H54 (cell line): ENCODE data around the gene TBC1D19.
"Not testable (repeated sequence)": the region's sequence is repeated elsewhere in the genome, so short reads cannot be mapped to it uniquely, and the experiment has no call there.

Source experiments
- DNase-seq: peaks from one replicate; pipeline ENCODE4 v3.0.0; 2011; ENCODE audit warnings: low spot score, mixed read lengths; ENCODE audit not compliant: insufficient read length
- FAIRE-seq: peaks from 3 replicates; lab custom pipeline; 2011; peaks lifted over from hg19 to GRCh38; lab: Jason Lieb, UNC
- POLR2A ChIP-seq: IDR thresholded peaks from 2 replicates; pipeline ENCODE4 v1.6.1; 2011; ENCODE audit warnings: low read depth, mild to moderate bottlenecking, low read length

The TBC1D19 gene

DNA sequence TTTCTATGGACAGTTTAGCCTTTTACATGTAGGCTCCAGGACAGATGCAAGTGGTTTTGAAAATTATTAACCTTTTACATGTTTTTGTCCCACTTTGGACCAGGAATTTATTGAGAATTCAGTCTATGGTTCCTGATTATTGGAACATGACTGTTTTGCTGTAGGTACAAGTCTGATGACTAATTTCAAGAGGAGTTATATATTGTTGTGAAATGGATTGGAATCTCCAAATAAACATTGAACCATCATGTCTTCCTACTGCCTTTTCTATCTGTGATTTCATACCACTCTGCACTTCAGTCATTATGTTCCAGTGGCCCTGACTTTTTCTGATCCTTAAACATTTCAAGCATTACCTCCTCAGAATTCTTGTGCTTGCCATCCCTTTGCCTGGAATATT lies 35.9 kb downstream of the TBC1D19 start:
- no peak for TF ChIP-seq POLR2A
- DNase-seq = no peak
- no peak for FAIRE-seq

DNA sequence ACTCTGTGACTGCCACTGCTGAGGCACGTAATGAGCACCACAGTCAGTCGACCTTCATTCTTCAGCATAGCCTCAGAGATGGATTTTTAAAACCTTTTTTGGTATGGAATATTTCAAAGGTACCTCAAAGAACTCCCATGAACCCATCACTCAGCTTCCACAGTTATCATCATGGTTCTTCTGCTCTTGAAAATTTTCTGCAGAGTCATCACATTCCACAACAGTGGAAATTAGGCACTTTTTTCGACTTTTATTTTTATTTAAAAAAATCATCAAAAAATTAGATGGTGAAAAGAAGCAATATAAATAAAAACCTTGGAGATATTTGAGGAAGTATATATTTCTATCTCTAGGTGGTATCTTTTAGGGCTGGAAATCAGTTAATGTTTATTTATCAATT lies 37.5 kb downstream of the TBC1D19 start:
- no peak for FAIRE-seq

DNA sequence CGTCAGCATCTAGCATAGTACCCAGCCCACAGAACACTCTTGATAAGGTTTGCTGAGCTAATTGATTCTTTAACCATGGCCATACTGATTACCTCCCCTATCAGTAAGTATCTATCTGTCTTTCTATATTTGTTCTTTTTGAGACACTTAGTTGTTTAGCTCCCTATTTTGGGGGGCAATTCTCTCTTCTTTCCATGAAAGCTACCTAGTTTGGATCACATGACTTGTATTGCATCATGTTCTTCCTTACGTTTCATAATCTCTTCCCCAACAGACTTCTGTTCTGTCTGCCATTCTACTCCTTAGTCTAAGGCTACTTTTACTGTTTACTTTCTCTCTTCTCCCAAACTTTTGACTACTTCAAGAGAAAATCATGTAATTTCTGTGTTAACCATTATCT lies 39.0 kb downstream of the TBC1D19 start:
- no peak for TF ChIP-seq POLR2A
- FAIRE-seq (no peak), DNase-seq (no peak)

More for the DNA sequence above, 37.5 kb downstream of the TBC1D19 start:
- TF ChIP-seq POLR2A = no peak
- no peak for DNase-seq

DNA sequence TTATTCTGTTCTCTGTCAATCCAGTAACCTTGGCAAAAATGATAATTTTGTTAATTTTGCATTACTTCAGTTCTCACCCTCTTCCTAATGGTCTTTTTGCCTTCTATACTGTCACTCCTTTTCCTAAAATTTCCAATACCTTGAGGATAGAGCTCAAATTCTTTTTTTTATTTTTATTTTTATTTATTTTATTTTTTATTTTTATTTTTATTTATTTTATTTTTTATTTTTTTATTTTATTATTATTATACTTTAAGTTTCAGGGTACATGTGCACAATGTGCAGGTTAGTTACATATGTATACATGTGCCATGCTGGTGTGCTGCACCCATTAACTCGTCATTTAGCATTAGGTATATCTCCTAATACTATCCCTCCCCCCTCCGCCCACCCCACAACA lies 42.8 kb downstream of the TBC1D19 start:
- FAIRE-seq, DNase-seq: not testable (repeated sequence)

DNA sequence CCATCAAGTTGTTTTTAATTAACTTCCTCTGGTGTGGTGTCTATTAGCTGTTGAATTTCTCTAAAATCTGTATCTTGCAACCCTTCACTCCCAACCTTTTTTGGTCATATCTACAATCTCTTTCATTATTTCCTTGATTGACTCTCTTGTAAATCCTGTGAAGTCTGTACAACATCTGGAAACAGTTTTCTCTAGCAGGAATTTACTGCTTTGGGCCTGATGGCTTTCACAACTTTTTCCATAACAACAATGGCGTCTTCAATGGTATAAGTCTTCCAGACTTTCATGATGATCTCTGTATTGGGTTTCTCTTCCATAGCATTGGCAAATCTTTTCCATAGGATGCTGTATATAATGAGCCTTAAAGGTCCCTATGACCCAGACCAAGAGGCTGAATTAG lies 49.0 kb downstream of the TBC1D19 start:
- FAIRE-seq (no peak), DNase-seq (no peak)
- TF ChIP-seq POLR2A = no peak

DNA sequence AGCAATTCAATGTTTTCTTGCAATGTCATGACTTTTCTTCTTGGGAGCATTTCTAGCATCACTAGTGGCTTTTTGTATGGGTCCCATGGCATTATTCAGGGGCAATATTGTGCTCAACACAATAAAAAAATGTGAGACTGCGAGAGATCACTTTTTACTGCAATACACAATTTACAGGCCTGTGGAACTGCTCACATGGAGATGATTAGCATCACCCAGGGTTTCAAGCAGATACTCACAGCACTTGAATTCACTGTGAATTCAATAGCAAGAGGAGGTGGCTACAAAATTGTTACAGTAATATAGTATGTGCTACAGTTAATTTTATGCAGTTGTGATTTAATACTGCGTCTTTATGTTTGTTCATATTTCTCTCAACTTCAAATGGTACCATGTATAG lies 50.4 kb downstream of the TBC1D19 start:
- TF ChIP-seq POLR2A = no peak
- no peak for FAIRE-seq
- no peak for DNase-seq

DNA sequence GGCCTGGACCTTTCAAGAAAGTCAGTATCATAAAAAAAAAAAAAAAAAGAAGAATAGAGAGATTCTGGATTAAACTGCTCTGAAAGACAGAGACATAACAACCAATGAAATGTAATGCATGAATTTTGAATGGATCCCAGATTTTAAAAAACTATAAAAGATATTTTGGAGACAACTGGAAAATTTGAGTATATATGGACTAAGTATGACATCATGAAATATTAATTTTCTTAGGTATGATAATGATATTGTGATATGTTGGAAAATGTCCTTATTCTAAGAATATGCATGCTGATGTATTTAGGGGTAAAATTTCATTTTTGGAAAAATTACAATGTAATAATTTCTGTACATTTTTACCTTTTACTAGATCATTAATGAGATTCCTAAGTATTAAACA lies 52.6 kb downstream of the TBC1D19 start:
- FAIRE-seq (no peak), DNase-seq (no peak)
- TF ChIP-seq POLR2A = no peak

DNA sequence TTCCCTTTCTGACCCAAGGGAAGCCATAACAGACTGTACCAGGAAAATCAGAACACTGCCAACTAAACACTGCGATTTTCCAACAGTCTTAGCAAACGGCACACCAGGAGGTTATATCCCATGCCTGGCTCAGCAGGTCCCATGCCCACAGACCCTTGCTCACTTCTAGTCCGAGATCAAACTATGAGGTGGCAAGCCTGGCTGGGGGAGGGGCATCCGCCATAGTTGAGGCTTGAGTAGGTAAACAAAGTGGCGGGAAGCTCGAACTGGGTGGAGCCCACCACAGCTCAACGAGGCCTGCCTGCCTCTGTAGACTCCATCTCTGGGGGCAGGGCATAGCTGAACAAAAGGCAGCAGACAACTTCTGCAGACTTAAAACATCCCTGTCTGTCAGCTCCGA lies 56.8 kb downstream of the TBC1D19 start:
- not testable (repeated sequence) for FAIRE-seq, DNase-seq

DNA sequence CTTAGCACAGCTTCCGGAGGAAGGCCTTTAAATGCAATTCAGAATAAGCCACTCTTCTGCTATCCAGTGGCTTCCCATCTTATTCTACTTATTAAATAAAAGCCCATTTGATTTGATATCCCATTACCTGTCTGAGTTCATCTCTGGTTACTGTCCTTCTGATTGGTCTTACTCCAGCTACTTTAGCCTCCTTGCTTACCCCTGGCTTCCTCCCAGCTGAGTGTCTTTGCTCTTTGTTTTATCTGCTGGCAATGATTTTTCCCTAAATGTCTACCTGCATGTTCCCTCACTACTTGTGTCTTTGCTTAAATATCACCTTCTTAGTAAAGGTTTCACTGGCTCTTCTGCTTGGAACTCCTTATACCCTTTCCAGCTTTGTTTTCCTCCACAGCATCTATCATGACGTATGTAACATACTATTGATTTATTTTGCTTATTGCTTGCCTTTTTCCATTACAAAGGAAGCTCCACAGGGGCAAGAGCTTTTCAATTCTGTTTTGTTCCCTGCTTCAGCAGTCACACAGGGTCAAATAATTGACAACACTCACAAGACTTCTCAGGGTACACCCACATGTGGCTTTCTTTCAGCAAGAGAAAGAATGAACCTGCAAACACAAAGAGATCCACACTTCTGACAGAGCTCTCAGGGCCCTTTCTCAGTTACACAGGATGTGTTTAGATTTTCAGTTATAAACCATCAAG lies 63.8 kb downstream of the TBC1D19 start:
- no peak for FAIRE-seq
- no peak for TF ChIP-seq POLR2A
- DNase-seq = no peak

DNA sequence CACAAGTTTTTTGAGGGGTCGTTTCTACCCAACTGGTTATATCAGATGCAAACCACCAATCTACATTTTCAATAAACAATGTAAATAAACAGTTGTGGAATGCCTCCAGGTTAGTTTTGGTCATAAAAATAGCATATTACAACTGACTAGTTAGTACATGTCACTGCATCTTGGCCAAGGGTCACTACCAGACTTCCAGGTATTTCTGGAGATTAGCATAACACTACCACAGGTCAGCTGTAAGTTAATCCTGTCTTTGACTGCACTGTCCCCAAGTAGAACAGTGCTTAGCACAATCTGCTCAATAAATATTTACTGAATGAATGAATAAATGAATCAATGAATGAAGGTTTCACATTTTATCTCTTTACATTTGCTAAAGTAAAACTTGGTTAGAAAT lies 64.4 kb downstream of the TBC1D19 start:
- no peak for TF ChIP-seq POLR2A
- no peak for FAIRE-seq
- DNase-seq = no peak

DNA sequence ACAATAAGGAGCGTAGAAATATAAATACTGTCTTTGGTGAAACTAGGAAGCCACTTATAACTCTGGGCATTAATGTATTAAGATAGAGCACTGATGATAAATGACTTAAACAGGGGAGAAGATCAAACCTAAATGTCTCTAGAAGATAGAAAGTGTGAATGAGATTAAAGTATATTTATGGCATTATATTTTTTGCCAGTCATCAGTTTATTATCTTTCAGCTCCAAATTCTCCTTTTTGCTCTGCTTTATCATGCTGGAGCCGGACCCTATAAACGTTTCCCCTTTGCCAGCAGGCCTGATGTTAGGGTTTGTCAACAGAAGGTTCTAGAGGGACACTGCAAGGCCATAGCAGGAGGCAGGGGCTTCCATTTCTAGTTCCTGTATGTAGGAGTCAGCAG lies 76.4 kb downstream of the TBC1D19 start:
- DNase-seq (no peak), FAIRE-seq (no peak)
- TF ChIP-seq POLR2A = no peak

DNA sequence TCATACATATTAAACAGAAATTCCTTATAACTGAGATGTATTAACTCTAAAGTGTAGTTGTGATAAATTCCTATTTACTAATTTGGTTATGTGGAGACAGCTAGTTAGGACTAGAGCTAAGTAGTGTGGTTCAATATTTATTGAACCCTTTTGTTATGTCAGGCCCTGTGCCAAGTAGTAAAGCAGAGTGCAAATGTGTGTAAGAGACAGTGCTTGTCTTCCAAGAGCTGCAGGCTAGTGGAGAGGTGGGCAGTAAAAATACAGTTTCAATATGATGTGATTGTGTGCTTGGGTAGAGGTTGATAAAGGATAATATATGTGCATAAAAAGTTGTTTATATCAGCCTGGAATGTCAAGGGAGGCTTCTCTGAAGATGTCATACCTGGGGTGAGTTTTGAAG lies 80.0 kb downstream of the TBC1D19 start:
- no peak for TF ChIP-seq POLR2A
- DNase-seq (no peak), FAIRE-seq (no peak)

DNA sequence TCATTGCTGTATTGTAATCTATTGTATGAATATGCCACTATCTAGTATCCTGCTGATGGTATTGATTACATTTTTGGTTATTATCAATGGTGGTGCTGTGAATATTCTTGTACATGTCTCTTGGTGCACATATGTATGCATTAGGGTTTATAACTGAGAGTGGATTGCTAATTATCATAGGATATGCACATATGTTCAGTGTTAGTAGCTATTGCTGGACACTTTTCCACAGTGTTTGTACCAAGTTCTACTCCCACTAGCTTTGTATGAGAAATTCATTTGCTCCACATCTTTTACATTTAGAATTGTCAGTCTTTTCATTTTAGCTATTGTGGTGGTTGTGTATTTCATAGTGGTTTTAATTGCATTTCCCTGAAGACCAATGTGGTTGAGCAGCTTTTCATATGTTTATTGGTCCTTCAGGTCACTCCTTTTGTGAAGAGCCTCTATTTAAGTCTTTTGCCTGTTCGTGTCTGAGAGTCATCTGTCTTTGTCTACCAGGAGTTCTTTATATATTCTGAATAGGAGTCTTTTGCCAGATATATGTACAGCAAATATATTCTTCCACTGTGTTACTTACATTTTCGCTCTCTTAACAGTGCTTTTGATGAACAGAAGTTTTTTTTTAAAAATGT lies 87.1 kb downstream of the TBC1D19 start:
- DNase-seq (no peak), FAIRE-seq (no peak)
- no peak for TF ChIP-seq POLR2A

DNA sequence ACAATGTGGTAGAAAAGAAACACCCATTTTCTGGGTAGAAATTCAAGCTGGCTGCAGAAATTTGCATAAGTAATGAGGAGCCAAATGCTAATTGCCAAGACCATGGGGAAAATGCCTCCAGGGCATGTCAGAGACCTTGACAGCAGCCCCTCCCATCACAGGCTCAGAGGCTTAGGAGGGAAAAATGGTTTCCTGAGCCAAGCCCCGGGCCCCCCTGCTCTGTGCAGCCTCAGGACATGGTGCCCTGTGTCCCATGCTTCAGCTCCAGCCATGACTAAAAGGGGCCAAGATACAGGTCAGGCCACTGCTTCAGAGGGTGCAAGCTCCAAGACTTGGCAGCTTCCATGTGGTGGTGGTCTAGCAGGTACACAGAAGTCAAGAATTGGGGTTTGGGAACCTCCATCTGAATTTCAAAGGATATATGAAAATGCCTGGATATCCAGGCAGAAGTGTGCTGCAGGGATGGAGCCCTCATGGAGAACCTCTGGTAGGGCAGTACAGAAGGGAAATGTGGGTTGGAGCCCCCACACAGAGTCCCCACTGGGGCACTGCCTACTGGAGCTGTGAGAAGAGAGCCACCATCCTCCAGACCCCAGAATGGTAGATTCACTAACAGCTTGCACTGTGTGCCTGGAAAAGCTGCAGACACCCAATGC lies 95.3 kb downstream of the TBC1D19 start:
- not testable (repeated sequence) for FAIRE-seq, DNase-seq

DNA sequence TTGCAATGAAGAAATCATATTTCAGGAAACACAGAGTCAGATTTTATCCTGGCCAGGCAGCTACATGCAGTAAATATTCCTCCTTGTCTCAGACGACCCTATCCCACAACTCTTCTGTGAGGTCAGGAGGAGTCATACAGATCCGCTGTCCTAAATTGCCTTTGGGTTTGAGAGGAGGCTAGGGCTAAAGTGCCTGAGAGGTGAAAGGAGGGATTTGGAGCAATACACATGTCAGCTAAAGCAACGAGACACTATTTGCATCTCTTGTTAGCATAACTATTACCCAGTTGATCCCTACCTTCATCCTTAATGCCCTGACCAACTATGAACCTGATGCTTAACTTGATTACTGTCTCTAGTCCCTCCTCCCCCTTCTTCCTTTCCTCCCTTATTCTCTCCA lies 98.6 kb downstream of the TBC1D19 start:
- no peak for FAIRE-seq
- no peak for DNase-seq
- no peak for TF ChIP-seq POLR2A
